Measurements from ENCODE around the gene ADGRA1.

The ADGRA1 gene

DNA sequence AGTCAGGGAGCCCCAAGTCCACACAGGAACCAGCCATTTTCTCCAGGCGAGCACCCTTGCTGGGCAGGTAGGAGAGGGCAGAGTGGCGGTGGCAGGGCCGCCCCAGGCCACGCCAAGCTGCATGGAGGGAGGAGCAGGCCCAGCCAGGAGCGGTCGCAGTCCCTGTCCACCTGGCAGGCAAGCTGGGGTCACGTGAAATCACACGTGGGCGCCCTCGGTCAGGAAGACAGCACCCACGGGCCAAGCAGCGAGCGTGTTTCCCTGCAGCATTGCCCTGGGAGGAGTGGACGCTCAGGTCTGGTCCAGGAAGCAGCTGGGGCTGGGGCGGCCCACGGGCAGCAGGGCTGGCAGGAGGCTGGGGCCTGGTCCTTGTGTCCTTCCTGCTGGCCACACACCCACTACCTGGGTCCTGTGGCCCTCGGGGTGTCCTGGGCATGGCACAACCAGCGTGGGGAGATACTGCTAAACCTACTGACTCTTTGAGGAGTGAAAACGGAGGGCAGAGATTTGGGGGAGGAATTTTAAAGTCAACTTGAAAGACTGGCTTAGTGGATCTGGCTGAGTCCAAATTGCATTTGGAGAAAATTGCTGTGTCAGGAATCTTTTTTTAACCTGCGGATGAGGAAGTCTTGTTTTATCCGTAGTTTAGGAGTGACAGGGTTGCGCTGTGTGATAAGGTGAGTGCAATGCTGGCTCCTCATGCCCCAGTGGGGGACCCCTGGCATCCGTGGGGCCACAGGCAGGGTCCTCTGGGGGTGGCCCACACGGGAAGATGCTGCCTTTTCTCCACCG lies 12.2 kb upstream of the ADGRA1 start:
- no peak for DNase-seq (ENCODE audit: low spot score)

DNA sequence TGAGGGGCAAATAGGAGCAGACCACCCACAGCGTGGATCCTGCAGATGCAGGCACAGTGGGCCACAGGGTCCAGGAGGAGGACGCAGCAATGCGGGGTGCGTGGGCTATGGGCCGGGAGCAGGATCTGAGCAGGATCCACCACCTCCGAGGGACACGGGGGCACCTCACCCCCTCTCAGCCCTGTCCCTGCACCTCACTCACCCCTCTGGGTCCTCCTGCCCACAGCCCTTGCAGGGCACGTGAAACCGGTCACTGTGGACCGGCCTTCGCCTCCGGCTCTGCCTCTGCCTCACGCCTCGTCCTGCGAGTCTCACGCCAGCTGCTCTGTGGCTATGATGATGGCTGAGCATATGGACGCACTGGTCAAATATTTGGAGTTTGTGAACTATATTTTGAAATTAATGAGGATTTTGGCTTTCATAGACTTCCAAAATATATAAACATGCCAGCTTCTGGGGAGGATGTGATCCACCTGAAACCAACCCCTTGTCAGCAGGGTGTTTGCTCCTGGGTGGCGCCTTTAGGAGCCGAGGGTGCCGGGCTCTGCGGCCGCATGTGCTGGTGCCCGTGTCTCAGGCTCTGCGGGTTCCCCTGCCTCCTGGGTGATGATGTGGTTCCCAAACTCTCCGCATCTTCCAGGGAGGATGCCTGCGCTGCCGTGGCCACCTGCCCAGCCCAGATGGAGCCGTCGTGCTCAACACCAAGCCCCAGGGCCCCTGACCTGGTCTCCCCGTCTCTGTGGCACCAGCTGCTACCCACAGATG lies 11.3 kb upstream of the ADGRA1 start:
- DNase-seq (ENCODE audit: low spot score): no peak

DNA sequence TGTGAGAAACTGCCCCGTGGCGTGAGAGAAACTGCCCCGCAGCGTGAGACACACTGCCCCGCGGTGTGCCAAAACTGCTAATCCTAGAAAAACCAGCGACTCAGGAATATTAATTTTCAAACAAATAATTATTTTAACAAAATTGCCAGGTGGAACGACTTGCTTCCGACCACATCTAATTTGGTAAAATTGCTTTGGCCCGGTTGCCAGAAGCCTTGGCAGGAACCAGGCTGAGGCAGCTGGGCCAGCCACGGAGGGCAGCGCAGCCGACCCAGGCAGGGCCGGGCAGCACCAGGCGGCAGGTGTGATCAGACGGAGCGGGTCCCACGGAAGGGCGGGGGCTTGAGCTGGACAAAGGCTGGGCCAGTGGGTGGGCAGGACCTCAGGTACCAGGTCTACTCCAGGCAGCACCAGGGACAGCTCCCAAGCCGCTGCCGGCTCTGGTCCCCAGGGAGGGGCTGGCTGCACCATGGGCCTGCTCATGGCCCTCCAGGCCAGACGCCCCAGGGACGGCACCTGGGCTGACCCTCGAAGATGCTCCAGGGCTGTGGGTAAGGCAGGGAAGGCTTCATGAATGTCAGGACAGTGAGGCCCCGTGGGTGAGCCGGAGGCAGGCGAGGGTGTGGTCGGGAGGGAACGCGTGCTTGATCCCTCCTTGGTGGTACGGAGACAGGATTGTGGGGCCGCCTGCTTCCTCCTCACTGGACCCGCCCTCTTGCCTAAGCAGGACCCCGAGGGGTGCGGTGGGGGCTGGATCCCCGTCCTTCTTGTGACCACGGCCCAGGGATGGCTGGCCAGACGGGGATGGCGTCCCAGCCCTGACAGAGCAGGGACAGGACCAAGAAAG lies 7.7 kb upstream of the ADGRA1 start:
- DNase-seq (ENCODE audit: low spot score): no peak

DNA sequence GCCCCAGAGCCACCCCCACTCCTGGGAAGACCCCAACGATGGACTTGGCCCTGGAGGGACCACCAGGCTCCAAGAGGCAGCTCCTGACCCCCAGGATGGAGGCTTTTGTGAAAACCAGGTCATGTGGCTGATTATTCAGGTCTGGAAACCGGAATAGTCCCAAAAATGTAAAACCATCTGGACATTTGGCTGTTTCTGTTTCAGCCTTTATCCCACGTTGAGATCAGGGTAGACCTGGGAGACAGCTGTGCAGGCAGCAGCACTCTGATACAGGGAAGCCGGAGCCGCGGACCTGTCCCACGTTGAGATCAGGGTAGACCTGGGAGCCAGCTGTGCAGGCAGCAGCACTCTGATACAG lies 7.1 kb upstream of the ADGRA1 start:
- DNase-seq (ENCODE audit: low spot score): no peak

DNA sequence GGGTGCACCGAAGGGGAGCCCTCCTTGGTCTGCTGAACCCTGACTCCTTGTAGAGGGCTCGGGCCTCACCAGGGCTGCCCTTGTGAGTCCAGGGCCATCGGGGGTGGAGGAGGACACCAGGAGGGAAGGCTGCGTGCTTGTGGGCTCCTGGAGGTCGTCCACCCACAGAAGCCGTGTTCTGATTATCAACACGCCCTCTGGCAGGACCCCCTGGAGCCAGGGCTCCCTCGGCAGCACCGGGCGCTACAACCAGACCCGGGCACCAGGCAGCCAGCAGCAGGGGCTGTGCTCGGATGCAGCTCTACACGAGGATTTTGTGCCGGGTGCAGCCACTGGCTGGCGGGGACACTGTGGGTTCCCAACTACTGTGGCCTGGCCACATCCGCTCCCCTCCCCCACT lies 6.1 kb upstream of the ADGRA1 start:
- DNase-seq (ENCODE audit: low spot score): no peak

DNA sequence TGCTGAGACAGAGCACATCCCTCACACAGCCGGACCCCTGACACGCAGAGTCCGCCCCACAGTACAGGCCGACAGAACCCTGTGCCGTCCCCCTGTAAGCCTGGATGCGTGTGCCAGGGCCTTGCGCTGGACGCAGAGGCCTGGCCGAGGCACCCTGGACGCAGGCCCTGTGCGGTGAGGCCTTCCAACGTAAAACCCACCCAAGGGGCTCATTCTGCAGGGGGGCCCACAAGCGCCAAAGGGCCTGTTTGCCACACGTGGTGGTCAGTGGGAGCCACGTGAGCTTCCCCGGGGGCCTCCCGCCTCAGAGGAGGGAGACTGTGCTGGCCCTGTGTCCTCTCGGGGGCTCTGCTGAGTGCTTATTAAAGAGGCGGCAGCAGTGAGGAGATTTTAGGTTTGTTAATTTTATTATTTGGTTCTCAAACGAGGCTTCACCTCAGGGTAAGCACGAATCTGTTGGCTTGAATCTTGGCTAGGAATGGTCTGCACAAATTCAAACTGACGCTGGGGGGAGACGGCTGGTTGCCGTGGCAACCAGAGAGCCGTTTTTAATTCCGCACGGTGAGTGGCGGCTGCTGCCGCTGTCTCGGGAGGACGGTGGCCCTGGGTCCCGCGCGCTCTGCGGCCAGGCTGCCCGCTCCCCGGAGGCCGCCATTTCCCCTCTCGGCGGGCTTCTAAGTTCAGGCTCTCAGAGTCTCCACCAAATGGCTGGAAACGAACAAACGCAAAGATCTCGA lies 4.9 kb upstream of the ADGRA1 start:
- DNase-seq (ENCODE audit: low spot score): no peak

DNA sequence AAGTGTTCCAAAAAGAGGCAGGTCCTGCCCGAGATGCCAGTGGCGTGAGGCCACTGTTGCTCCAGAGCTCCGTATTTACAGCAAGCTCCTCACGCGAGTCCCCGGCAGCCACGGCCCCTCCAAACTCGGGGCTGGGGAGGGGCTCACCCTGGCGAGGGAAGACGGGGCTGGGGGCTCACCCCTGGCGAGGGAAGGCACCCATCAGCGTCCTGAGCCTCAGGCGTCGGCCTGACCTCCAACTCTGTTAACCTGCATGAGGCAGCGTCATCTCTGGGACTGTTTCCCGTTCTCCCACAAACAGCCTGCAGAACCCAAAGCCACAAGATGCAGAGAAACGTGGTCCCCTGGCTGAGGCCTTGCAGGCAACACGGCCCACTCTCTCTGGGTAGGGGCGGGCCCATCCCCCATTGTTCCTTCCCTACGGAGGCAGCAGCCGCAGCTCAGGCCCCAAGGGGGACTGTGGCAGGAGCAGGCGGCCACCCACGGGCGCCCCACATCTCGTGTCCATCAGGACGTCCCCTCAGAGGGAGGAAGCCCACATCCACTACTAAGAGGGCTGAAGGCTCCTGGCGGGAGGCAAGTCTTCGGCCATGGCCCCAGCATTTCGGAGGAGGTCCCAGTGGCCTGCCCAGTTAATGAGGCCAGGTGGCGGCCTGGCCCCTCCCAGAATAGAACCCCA lies 4.2 kb upstream of the ADGRA1 start:
- no peak for DNase-seq (ENCODE audit: low spot score)

DNA sequence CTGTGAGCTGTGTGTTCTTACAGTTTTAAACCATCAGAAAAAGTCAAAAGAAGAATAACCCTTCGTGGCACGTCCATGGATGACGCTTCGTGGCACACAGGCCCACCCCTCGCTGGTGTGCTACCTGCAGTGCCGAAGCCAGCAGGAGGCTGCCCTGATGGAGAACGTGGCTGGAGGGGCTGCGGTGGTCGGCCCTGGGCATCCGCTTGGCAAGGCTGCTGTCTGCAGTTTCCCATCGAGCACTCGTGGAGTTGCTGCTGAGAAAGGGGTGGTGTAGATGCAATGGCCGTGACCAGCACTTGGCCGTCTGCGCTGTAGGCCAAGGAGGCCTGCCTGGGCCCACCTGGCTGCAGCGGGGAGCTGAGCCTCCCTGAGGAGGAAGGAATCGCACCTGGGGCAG lies 3.2 kb upstream of the ADGRA1 start:
- DNase-seq (ENCODE audit: low spot score): no peak

DNA sequence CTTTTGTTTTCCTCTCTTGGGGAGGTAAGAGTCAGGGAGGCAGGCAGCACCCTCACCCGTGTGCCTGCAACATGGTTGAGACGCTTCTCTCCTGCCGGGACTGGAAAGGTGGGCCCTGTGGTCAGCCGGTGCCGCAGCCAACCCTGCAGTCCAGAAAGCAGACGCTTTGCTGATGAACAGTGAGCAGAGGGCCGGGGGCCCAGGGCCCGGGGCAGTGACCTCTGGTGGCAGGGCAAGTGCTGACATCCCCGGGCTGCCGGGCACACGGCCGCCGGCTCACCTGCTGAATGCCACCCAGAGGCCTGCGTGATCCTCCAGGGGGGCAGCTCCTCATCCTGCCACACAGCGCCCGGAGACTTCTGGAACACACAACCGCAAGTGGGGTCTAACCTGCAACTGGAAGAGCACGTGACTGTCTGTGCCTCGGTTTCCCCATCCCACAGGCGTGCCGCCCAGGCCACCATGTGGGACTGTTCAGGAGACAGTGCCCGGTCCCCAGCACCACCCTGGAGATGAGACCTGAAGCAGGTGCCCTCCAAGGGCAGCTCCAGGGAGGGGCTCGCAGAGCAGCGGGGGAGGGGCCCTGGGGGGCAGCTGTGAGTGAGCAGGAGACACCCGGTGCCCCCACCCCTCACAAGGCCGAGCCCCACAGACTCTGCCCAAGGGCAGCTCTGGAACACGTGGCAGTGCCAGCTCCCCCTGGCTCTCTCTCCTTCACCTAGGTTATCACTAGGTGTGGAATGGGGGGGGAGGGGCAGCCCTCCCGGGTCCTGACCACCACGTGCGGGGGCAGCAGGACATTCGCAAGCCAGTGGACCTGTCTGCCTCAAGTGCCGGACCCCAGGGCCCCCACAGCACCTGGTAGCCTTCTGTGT lies 2.2 kb upstream of the ADGRA1 start:
- DNase-seq (ENCODE audit: low spot score): no peak

DNA sequence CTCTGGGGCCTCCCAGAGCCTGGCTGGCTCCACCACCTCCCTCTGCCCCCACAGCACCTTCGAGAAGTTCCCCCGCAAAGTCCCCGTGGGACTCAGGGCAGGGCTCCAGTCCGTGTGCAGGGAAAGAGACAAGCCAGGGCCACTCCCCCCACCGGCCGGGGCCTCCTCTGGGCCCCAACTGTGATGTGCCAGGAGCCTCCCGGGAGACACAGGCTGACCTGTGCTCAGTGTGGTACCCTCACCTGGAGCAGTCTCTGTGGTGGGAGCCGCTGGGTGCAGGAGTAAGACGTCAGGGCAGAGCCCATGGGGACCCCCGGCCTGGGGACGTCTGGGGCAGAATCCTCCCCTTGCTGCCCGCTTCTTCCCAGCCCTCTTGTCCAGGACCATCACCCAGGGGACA lies 1.5 kb upstream of the ADGRA1 start:
- DNase-seq (ENCODE audit: low spot score): no peak

DNA sequence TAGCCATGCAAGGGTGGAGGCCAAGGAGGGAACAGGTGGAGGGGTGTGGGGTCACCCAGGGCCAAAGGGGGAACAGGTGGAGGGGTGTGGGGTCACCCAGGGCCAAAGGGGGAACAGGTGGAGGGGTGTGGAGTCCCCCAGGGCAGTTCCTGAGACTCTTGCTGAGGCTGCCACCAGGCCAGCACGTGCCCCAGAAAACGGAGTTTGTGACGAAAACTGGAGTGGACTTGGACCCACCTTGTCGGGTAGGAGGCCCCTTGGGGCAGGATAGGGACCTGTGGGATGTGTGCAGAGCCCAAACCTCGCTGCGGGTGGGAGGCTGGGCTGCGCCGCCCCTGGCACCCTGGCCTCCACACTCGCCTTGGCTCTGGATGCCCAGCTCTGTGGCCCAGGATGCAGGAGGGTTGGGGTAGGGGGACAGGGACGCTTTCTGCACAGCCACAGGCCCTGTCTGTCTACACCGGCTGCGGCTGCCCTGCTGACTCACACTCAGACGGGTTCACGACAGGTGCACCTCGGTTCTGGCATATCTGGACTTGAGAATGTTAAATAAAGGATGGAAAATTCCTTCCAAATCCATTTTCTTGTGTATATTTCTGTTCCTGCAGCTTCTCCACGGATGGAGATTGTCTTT lies 562 bp upstream of the ADGRA1 start:
- no peak for DNase-seq (ENCODE audit: low spot score)

DNA sequence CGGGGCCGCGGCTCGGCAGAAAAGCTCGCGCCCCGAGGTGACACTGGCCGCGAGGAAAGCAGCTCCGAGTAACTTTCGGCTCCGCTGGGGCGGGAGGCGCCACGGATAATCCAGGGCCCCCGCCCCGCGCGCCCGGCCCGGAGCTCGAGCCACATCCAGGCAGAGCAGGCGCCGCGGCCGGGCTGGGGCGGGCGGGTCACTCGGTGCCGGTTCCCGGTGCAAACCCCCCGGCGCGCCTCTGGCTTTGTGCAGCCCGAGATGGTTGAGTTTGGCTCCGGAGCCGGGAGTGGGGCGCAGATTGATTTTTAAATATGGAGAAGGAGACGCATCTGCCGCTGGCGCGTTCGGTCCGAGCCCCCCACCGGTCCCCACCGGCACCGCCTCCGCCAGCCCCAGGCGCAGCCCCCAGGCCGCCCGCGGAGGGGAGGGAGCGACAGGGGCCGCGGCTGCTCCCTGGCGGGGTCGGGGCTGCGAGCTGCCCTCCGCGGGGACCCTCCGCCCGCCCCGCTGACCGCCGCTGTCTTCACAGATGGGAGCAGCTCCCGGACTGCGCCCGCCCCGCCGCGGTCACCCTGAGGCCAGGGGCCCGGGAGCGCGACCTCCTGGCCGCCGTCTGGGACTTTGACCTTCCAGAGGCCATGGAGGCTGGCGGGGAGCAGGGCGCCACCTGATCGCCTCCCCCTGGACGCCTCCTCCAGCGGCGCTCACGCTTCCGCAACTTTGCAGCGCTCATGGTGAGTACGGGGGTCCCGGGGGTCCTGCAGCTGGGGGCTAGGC lies 643 bp downstream of the ADGRA1 start:
- DNase-seq (ENCODE audit: low spot score): no peak

DNA sequence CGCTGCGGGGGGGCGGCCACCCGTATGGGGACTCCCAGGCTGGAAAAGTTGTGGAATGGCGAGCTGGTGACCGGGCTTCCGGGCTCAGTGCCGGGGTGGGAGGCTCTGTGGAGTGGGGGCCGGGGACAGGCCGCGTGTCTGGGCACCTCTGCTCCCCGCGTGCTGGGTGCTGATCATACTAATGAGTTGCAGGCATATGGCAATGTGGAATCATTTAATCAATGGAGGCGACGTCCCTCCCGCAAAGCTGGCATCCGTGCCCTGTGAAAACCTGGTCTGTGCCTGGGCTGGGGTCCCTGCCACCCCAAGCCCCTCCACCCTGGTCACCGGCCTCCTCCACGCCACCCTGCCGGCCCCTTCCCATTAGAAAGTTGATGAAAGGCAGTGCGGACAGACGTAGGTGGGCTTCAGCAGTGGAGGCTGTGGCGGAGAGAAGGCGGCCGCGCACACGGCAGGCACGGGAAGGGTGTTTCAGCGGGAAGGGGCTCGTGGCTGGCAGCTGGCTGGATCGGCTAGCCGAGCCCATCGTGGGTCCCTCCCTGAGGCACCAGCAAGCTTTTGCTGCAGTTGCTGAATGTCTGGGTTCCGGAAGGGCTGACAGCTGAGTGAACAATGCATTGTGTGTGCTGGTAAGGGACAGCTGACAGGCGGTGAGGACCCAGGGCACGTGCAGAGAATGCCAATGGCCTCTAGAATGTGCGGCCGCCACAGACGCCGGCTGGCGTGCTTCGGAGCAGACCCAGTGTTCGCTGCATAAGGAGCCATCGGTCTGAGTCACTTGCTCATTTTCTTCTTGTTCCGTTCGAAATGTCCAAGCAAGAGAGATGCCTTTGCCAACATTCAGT lies 1.5 kb downstream of the ADGRA1 start:
- no peak for DNase-seq (ENCODE audit: low spot score)

DNA sequence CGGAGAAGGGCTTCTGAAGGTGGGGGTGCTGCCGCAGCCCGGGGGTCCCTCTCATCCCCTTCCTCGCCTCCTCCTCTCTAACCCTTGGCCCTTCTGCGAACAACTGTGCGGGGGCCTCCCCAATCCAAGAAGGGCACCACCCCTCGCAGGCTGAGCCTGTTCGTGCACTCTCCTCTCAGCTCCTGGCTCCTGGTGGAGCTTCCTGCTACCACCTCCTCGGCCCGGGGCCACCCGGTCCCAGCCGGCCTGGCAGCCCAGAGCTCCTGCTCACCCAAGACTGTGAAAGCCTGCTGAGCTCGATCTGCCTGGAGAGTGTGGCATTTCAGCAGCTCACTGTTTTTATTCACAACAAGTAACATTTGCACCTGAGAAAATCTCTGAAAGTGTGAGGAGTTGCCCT lies 2.4 kb downstream of the ADGRA1 start:
- DNase-seq (ENCODE audit: low spot score): no peak

DNA sequence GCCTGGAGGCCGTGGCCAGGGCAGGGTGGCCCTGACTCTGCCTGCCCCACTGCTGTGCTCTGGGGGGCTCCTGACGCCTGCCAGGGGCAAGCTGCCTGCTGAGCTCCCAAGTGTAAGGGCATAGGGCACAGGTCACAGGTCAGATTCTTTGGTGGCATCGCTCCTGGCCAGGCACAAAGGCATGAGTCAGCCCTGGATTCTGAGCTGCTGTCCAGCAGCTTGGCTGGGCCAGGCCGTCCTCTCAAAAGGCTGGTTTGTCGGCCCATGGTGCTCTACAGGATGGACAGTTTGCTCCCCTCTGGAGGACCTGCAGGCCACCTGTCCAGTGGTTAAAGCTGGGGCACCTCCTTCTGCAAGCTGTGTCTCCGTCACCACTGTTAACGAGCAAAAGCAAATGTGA lies 2.9 kb downstream of the ADGRA1 start:
- DNase-seq (ENCODE audit: low spot score): no peak

DNA sequence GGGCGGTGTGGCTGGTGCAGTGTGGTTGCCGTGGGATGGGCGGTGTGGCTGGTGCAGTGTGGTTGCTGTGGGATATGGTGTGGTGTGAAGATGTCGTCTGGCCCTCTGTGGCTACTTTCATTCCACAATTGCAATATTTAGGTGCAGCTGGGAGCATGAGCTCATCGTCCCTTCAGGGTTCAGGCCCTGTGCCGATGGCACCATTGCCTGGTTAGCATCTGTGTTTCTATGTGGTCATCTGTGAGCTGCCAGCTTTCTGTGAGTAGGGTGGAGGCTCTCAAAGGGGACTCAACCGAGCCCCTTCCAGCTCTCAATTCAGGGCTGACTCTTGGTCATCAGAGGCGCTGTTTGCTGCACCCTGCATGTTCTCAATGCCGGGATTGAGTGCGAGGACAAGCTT lies 3.6 kb downstream of the ADGRA1 start:
- no peak for DNase-seq (ENCODE audit: low spot score)

DNA sequence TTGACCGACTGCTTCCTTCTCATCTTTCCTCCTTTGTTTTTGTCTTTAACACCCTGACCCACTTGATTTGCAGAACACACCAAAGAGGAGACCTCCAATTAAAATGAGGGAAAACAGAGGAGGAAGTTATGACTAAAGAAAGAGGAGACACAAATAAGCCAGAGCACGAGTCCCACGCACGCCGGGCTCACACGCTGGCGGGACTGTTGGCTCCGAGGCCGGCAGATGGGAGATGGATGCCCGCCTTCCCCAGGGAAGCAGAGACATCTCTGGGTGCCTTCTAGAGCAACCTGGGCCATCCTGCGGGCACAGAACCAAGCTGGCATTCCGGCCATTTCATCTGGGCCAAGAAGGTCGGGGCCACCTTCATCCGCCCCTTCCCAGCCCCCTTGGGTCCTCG lies 5.6 kb downstream of the ADGRA1 start:
- DNase-seq (ENCODE audit: low spot score): no peak

DNA sequence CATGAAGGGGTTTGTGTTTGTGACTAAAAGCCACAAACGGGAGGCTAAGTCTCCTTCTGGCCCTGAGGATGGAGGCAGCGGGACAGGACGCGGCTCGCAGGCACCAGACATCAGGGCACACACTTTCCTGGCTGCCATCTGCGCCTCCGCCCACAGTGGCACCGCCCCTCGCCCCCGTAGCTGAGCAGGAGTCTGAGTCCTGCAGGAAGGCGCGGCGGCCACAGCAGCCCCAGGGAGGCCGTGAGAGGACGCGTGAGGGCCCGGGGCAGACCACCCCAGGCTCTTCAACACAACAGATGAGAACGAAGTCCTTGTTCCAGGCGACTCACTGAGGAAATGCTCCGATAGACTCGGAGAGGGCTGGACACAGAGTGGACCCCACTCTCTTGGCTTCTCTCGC lies 6.6 kb downstream of the ADGRA1 start:
- DNase-seq (ENCODE audit: low spot score): no peak
